HFFc6 (cell line): ENCODE results near the gene PIAS4. TPM values are rescaled to one million over a fixed set of nuclear protein-coding genes. Genes with fewer than 3 reads are reported as not detected.

ENCODE experiments used
- DNase-seq: peaks from one replicate; pipeline ENCODE4 v3.0.0-alpha.2; 2018
- H3K27ac Mint-ChIP-seq: 2 replicates; pipeline ENCODE4 v1.8.0; 2020; ENCODE audit warnings: mild to moderate bottlenecking, mixed read lengths
- H3K27me3 Mint-ChIP-seq: 2 replicates; pipeline ENCODE4 v1.8.0; 2021; ENCODE audit warnings: mild to moderate bottlenecking, moderate library complexity, mixed read lengths; ENCODE audit not compliant: insufficient read depth
- H3K36me3 Mint-ChIP-seq: 2 replicates; pipeline ENCODE4 v1.8.0; 2021; ENCODE audit warnings: low read depth, mixed read lengths
- H3K4me1 Mint-ChIP-seq: 2 replicates; pipeline ENCODE4 v1.8.0; 2020; ENCODE audit warnings: low read depth, mixed read lengths
- H3K4me3 Mint-ChIP-seq: 2 replicates; pipeline ENCODE4 v1.8.0; 2020; ENCODE audit warnings: mild to moderate bottlenecking, moderate library complexity, mixed read lengths
- H3K9me3 Mint-ChIP-seq: 2 replicates; pipeline ENCODE4 v1.8.0; 2020; ENCODE audit warnings: mild to moderate bottlenecking, mixed read lengths
- total RNA-seq, 6 experiments: library from RNA; stranded (reverse); fragmentation: NEBNext Ultra II Directional; extraction: Animal tissue kit (Norgen Biotek cat#: 25700); gene quantifications; 2 replicates in 1 of 6; 3 replicates in 5 of 6; pipeline ENCODE4 v1.2.3, GENCODE V29; 2021
- TF ChIP-seq, protein P1 (sequence below): fragments of 200-600 bp; sonication (generic); IDR thresholded peaks from 2 replicates; pipeline ENCODE4 v1.5.0; 2021; ENCODE audit warnings: antibody characterized with exemption, mild to moderate bottlenecking

The PIAS4 gene
- total RNA-seq, 6 experiments from 2014 or later, result 20.0 to 26.0 (median 23.3) TPM

DNA sequence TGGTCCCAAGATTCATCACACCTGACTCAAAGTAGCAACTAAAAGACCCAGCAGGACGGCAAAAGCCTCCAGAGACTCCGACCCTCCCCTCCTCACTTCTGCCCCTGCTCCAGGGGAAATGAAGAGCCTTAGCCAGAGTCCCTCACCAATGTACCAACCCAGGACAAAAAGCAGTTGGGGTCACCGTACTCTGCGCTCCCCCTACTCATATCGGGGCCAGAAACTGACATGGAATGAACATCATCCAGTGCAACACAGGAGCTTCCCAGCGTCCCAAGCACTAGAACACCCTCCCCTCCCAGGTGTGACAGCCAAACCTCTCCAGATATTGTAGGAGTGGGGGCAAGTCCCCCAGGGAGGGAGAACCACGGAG is 24.0 kb upstream of the PIAS4 start:
- peaks cover 12% of the 10 kb centered on the region for H3K9me3 Mint-ChIP-seq
- no peak for DNase-seq
- H3K27ac Mint-ChIP-seq, result peak overlapping the region; percentile 98
- TF ChIP-seq, protein P1, sequence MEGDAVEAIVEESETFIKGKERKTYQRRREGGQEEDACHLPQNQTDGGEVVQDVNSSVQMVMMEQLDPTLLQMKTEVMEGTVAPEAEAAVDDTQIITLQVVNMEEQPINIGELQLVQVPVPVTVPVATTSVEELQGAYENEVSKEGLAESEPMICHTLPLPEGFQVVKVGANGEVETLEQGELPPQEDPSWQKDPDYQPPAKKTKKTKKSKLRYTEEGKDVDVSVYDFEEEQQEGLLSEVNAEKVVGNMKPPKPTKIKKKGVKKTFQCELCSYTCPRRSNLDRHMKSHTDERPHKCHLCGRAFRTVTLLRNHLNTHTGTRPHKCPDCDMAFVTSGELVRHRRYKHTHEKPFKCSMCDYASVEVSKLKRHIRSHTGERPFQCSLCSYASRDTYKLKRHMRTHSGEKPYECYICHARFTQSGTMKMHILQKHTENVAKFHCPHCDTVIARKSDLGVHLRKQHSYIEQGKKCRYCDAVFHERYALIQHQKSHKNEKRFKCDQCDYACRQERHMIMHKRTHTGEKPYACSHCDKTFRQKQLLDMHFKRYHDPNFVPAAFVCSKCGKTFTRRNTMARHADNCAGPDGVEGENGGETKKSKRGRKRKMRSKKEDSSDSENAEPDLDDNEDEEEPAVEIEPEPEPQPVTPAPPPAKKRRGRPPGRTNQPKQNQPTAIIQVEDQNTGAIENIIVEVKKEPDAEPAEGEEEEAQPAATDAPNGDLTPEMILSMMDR, result no peak
- peaks cover 54% of the 10 kb centered on the region for H3K27me3 Mint-ChIP-seq
- peak overlapping the region; percentile 99 for H3K4me3 Mint-ChIP-seq
- peaks cover 57% of the 10 kb centered on the region for H3K4me1 Mint-ChIP-seq
- peaks cover 46% of the 10 kb centered on the region for H3K36me3 Mint-ChIP-seq

GRCh38 chr19:3983936-3984583 is 23.5 kb upstream of the PIAS4 start:
- TF ChIP-seq, protein P1, result no peak
- Mint-ChIP-seq H3K27ac (peak overlapping the region; percentile 98), H3K36me3 (peaks cover 44% of the 10 kb centered on the region), H3K4me1 (peaks cover 54% of the 10 kb centered on the region), H3K27me3 (peaks cover 50% of the 10 kb centered on the region), H3K9me3 (peaks cover 12% of the 10 kb centered on the region), H3K4me3 (peak overlapping the region; percentile 99)
- DNase-seq, result no peak

GRCh38 chr19:3984584-3984907 is 23.0 kb upstream of the PIAS4 start:
- peak overlapping the region; percentile 98 for H3K27ac Mint-ChIP-seq
- H3K9me3 Mint-ChIP-seq, result peaks cover 12% of the 10 kb centered on the region
- peaks cover 39% of the 10 kb centered on the region for H3K36me3 Mint-ChIP-seq
- DNase-seq, result no peak
- H3K4me3 Mint-ChIP-seq, result peak overlapping the region; percentile 99
- H3K27me3 Mint-ChIP-seq, result peaks cover 46% of the 10 kb centered on the region
- peaks cover 49% of the 10 kb centered on the region for H3K4me1 Mint-ChIP-seq
- TF ChIP-seq, protein P1, result no peak

GRCh38 chr19:3984908-3985642 is 22.5 kb upstream of the PIAS4 start, which contains the start of gene EEF2:
TSS of gene EEF2 (minus strand) at chr19:3985463. CDS start at chr19:3985380, 83 bp downstream.
- peak within 1 kb of the TSS; percentile 99 for H3K4me3 Mint-ChIP-seq
- H3K9me3 Mint-ChIP-seq, result peaks cover 12% of the 10 kb centered on the region
- H3K27me3 Mint-ChIP-seq, result peaks cover 41% of the 10 kb centered on the region
- H3K4me1 Mint-ChIP-seq, result peaks cover 48% of the 10 kb centered on the region
- TF ChIP-seq, protein P1, result no peak
- DNase-seq, result peak; percentile 86
- peak within 1 kb of the TSS; percentile 98 for H3K27ac Mint-ChIP-seq
- H3K36me3 Mint-ChIP-seq, result peaks cover 36% of the 10 kb centered on the region

- Mint-ChIP-seq H3K36me3 (peaks cover 36% of the 10 kb centered on the region), H3K27ac (peak overlapping the region; percentile 98), H3K4me1 (peaks cover 51% of the 10 kb centered on the region), H3K27me3 (peaks cover 40% of the 10 kb centered on the region), H3K9me3 (peaks cover 14% of the 10 kb centered on the region), H3K4me3 (peak overlapping the region; percentile 99)
- TF ChIP-seq, protein P1, result no peak
- no peak for DNase-seq
These were observed 21.8 kb upstream of the PIAS4 start for GRCh38 chr19:3985643-3986259.
